HG03460 (cell line): ENCODE measurements around the gene DNPH1.

Experiments used
- ATAC-seq: cut with Tn5 transposase; IDR thresholded peaks from one replicate; pipeline ENCODE4 v1.9.1; 2021; ENCODE audit not compliant: unreplicated experiment

Gene DNPH1

GRCh38 chr6:43216200-43216599 lies 13.1 kb downstream of the DNPH1 start:
- no peak for ATAC-seq

- no peak for ATAC-seq
Measured at GRCh38 chr6:43215066-43215465, 14.2 kb downstream of the DNPH1 start.

DNA sequence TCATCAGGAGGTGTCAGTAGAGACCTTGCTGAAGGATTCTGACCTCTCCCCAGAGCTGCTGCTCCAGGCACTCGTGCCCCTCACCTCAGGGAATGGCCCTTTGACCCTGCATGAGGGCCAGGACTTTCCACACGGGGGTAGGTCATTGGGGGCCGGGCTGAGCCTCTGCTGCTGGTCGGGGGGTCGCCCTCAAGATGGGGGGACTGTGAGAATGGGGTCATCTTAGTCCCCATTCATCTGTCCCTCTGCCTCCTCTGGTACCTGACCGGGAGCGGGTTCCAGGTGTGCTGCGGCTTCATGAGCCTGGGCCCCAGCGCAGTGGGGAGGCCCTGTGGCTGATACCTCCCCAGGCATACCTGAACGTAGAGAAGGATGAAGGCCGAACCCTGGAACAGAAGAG lies 15.8 kb downstream of the DNPH1 start:
- ATAC-seq = no peak

- no peak for ATAC-seq
Measured at GRCh38 chr6:43211955-43212354, 17.3 kb downstream of the DNPH1 start.

- ATAC-seq = no peak
Measured at GRCh38 chr6:43207286-43207685, 22.0 kb downstream of the DNPH1 start.

DNA sequence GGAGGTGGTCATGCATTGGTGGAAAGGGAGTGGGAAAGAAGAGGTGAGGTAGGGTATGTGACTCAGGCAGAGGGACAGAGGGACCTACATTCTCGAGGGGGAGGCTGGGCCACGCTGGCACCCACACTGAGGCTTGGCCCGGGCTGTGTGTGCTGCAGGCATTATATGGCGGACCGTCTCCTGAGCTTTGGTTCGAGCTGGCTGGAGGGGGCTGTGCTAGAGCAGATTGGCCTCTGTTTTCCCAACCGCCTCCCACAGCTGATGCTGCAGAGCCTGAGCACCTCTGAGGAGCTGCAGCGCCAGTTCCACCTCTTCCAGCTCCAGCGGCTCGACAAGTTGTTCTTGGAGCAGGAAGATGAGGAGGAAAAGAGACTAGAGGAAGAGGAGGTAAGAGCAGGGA lies 23.4 kb downstream of the DNPH1 start:
- ATAC-seq = no peak

DNA sequence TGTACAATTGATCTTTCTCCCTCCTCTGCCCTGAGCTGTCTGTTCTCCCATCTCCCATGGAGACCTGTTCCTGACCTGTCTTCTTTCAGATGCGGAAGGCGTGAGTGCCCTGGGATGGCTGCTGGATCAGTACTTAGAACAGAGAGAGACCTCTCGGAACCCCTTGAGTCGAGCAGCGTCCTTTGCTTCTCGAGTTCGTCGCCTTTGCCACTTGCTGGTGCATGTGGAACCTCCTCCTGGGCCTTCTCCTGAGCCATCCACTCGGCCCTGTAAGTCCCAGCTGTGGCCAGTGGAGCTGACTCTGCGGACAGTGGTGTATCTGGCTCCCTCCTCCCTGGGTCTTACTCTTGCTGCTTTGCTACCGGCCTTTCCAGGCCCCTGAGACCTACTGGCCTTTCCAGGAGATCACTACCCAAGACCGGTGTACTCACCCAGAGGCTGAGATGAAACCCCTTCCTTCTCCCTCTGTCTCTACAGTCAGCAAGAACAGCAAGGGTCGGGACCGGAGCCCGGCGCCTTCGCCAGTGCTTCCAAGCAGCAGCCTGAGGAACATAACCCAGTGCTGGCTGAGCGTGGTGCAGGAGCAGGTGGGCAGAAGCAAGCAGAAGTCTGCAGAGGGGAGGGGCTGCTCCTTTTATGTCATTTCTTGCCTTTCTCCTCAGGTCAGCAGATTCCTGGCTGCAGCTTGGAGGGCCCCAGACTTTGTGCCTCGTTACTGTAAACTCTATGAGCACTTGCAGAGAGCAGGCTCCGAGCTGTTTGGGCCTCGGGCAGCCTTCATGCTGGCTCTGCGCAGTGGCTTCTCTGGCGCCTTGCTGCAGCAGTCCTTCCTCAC lies 24.8 kb downstream of the DNPH1 start:
- ATAC-seq = no peak

- ATAC-seq = no peak
Measured at GRCh38 chr6:43203718-43204095, 25.6 kb downstream of the DNPH1 start.

GRCh38 chr6:43203029-43203717 lies 26.1 kb downstream of the DNPH1 start:
- ATAC-seq = no peak

DNA sequence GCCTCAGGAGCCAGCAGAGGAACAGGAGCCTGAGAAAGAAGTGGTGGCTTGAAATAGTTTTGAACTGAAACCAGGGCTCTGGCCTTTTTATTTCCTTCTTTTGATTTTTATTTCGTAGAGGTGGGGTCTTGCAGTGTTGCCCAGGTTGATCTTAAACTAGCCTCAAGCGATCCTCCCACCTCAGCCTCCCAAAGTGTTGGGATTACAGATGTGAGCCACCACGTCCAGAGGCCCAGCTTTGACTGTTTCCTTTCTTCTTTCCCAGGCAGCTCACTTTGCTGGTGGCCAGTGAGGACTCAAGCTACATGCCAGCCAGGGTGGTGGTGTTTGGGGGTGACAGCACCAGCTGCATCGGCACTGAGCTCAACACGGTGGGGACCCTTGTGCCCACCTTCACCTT lies 26.8 kb downstream of the DNPH1 start:
- no peak for ATAC-seq

GRCh38 chr6:43200541-43200940 lies 28.7 kb downstream of the DNPH1 start:
- ATAC-seq = no peak

- no peak for ATAC-seq
Measured at GRCh38 chr6:43199912-43200311, 29.4 kb downstream of the DNPH1 start.

- no peak for ATAC-seq
Measured at GRCh38 chr6:43196337-43196736, 32.9 kb downstream of the DNPH1 start.

DNA sequence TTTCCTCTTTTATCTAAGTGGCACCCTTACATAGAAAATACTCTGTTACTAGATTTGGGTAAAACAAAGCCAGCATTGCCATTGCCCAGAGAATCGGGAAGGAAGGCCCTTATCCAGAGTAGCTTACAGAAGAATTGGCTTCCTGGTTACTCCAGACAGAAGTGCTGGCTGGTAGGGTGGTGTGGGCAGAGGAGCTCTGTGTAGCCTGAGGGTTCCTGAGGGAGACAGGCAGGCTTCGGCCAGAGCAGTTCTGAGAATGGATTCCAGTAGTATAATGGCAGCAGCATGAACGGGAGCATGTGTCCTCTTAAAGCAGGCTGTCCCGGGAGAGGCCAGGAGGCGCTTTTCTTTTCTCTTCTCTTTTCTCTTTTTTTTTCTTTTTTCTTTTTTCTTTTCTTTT lies 35.4 kb downstream of the DNPH1 start:
- no peak for ATAC-seq

DNA sequence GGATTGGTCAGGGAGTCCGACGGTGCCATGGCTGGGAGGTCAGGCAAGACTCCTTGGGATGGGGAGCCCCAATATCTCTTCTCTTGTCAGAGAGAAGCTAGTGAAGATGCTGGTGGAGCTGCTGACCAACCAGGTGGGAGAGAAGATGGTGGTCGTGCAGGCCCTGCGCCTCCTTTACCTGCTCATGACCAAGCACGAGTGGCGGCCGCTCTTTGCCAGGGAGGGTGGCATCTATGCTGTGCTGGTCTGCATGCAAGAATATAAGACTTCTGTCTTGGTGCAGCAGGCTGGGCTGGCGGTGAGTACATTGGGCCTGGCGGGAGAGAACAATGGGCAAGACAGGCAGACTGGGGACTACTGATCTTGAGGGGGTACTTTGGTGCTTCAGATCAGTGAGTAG lies 36.4 kb downstream of the DNPH1 start:
- ATAC-seq = no peak

DNA sequence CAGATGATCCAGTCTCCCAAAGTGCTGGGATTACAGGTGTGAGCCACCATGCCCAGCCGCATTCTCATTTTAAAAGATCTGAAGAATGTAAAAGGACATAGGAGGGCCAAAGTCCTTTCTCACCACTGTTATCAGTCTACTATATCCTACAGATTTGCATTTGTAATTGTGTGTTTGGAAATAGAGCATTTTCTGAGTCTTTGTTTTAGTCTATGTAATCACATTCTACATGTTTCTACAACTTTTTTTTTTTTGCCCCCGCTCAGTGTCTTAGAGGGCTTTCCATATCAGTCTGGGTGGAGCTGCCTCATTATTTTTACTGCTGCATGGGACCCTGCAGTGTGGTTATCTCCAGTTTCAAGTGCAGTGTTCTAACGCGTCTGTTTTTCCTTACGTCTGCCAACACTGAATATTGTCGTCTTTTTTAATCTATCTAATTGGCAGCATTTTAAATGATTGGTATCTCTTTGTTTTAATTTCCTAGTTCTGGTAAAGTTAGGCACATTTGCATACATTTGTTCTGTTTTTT lies 39.4 kb downstream of the DNPH1 start:
- ATAC-seq = no peak

GRCh38 chr6:43188426-43188825 lies 40.9 kb downstream of the DNPH1 start:
- no peak for ATAC-seq

- ATAC-seq = no peak
Measured at GRCh38 chr6:43187821-43188220, 41.5 kb downstream of the DNPH1 start.

GRCh38 chr6:43186706-43187105 lies 42.6 kb downstream of the DNPH1 start:
- ATAC-seq = no peak

- ATAC-seq = no peak
Measured at GRCh38 chr6:43186019-43186418, 43.3 kb downstream of the DNPH1 start.

DNA sequence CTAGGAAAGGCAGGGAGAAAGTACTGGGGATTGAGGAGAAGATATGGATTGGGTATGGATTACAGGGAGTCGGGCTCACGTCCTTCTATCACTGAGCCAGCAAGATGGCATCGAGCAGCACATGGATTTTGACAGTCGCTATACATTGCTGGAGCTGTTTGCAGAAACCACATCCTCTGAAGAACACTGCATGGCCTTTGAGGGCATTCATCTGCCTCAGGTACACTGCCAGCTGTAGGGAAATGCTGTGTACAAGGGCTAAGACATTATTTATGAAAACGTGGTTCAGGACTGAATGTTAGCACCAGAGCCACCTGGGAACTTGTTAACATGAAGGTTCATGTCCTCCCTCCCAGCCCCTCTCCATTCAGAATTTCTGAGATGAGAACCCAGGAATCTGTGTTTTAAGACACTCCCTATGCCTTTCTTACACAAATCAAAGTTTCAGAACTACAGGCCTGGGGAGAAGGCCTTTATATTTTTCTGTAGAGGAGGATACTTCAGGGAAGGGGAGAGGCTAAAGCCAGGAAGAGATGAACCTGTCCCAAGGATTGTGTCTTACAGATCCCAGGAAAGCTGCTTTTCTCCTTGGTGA lies 43.8 kb downstream of the DNPH1 start:
- ATAC-seq = no peak
